GM18526 (cell line): ENCODE data around the gene RAD17.

Source experiments
- POLR2A ChIP-seq: IDR thresholded peaks from 3 replicates; pipeline ENCODE4 v1.6.1; 2011; ENCODE audit not compliant: insufficient read length; ENCODE audit errors: extremely low read depth

The RAD17 gene

GRCh38 chr5:69368458-69369339, 919 bp upstream of the RAD17 start:
- TF ChIP-seq POLR2A: no peak

- TF ChIP-seq POLR2A: no peak
These were observed 2.8 kb downstream of the RAD17 start for GRCh38 chr5:69372394-69372793.

GRCh38 chr5:69374911-69375446, 5.4 kb downstream of the RAD17 start:
- TF ChIP-seq POLR2A: no peak

GRCh38 chr5:69378376-69378775, 8.8 kb downstream of the RAD17 start:
- TF ChIP-seq POLR2A: no peak

DNA sequence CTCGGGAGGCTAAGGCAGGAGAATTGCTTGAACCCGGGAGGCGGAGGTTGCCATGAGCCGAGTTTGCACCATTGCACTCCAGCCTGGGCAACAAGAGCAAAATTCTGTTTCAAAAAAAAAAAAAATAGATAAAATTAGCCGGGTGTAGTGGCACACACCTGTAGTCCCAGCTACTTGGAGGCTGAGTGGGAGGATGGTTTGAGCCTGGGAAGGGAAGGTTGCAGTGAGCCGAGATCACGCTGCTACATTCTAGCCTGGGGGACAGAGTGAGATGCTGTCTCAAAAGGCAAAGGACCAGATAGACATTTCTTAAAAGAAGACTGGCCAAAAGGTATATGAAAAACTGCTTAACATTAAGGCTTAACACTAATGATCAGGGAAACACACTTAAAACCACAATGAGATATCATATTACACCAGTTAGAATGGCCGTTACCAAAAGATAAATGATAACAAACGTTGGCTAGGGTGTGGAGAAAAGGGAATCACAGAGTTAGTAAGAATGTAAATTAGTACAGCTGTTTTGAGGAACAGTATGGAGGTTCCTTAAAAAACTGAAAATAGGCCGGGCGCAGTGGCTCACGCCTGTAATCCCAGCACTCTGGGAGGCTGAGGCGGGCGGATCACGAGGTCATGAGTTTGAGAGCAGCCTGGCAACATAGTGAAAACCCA, 35.2 kb downstream of the RAD17 start:
- no peak for TF ChIP-seq POLR2A

DNA sequence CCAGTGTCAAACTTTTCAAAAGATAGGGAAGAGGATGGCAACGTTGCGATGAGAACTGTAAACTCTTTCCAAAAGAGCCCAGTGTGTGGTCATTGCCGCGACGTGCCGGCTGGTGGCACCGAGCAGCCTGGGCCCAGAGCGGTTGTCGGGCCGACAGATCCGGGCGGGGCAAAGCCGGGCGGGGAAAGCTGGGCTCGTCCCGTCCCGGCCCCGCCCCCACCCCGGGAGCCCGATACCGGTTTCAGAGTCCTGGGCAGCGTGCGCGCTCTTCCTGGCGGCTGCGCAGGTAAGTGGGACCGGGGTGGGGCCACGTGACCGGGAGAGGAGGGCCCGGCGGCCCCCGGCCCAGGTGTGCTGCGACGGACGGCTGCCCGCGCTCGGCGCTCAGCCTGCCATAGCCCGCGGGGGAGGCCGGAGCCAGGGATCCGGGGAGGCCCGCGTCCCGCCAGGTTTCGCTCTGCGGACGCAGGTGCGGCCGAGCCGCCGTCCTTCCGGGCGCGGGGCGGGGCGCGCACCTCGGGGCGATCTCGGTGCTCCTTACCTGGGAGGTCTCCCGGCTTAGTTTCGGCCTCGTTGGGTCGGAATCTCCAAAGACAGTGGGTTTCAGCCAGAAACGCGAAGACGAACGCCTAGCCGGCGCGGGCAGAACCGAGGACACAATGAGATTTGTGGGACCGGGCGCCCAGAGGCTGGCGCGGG, 45.4 kb downstream of the RAD17 start, which contains the start of gene MARVELD2:
TSS of gene MARVELD2 (plus strand) at position 232 of the 699 bp plus-strand sequence. CDS start 4,270 bp downstream, outside the sequence.
- TF ChIP-seq POLR2A: peak; percentile 36

GRCh38 chr5:69415584-69415958, 46.0 kb downstream of the RAD17 start:
- no peak for TF ChIP-seq POLR2A

DNA sequence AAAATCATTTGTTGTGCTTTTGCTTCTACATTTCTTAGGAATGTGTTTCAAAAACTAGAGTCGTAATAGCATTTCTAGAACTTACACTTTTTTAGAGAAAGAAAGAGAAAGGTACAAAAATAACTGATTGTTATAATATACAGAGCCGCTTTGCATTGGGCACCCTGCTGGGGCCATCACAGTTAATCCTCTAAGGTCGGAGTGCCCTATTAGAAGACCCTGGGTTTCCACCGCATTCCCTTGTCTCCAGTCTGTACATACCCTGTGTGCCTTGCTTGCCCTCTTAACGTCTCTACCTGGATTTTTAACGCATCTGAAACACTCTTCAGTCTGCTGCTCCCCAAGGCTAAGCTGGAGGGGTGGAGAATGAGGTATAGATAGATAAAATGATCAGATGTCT, 46.6 kb downstream of the RAD17 start:
- TF ChIP-seq POLR2A: no peak

GRCh38 chr5:69416699-69417098, 47.1 kb downstream of the RAD17 start:
- TF ChIP-seq POLR2A: no peak

DNA sequence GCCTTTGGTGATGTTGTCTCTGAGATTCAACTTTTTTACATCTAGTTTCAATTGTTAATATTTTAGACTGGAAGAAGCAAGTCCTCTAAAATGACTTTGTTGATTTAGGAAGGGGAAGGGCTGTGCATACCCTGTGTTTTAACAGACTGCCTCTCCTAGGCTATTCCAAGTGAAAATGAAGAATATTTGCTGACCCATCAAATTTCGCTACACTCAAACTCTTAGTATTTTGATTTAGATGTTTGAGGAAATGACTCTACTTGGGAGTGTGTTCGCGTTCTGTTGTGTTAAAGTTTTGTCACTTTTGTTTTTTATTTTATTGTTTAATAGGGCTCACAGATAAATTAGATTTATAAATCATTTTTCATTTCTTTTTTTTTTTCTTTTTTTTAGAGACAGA, 48.9 kb downstream of the RAD17 start:
- no peak for TF ChIP-seq POLR2A

GRCh38 chr5:69431424-69432303, 62.0 kb downstream of the RAD17 start:
- no peak for TF ChIP-seq POLR2A

DNA sequence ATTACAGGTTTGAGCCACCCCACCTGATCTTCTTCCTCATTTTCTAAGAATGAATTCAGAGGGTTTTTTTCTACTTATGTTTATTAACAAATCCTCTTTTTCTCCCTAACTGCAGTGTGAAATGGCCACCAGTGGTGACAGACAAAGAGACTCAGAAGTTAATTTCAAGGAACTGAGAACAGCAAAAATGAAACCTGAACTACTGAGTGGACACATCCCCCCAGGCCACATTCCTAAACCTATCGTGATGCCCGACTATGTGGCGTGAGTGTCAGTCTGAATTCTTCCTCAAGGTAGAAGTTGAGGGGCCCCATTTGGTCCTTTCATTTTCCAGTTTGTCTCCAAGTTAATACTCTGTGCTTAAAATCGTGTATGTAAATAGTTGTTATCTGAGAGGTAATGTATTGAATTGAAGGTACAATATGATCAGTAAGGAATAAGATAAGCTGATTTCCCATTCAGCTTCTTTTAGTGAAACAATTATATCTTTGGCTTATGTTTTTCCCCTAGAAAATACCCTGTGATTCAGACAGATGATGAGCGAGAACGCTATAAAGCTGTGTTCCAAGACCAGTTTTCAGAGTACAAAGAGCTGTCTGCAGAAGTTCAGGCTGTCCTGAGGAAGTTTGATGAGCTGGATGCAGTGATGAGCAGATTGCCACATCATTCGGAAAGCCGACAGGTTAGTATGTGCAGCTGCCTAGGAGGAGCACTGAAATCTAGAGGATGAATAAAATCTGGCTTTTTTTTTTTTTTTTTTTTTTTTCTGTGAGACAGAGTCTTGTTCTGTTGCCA, 63.0 kb downstream of the RAD17 start:
- no peak for TF ChIP-seq POLR2A

DNA sequence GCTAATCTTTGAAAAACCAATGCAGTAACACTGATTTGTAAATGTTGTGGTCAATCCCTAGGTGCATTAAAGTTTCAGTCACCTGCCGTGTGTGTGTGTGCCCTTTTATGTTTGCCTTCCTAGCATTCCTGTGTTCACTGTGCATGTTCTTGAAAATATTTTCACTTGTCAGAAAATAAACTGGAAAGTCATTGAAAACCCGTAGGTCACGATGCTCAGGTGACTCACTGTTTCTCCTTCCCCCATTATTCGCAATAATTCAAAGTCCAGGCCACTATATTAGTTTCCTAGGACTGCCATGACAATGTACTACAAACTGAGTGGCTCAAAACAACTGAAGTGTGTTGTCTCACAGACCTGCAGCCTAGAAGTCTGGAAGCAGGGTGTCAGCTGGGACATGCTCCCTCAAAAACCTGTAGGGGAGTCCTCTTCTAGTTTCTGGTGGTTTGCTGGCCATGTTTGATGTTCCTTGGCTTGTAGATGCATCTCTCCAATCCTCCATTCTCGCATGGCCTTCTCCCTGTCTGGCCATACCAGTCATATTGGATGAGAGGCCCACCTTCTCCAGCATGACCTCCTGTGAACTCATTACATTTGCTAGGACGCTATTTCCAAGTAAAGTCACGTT, 74.6 kb downstream of the RAD17 start:
- TF ChIP-seq POLR2A: no peak
